ENCODE data around the gene PPARD. TPM values are rescaled to one million over a fixed set of nuclear protein-coding genes. Genes with fewer than 3 reads are reported as not detected.

PPARD gene
- total RNA-seq, 2 donors from 2014 or later: 10.9 to 11.5 TPM

DNA sequence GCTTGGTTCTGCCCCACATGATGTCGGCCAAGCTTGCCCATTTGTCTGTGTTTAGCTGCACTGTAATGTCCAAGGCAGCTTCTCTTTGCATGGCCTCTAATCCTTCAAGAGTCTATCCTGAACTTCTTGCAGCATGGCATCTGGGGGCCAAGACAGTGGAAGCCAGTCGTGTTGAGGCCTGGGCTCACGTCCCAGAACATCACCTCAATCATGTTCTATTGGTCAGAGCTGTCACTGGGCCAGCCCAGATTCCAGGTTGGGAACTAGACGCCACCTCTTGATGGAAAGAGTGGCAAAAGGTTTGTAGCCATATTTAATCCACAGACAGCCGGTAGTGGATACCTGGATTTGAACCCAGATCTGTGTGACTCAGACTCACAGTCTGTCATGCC, 25.3 kb downstream of the PPARD start:
- Histone ChIP-seq H3K9me3 (ENCODE audit: control insufficient read depth, low read length) (no peaks in the 10 kb centered on the region), H3K27ac (ENCODE audit: low read depth, low read length) (no peak overlapping the region), H3K4me3 (ENCODE audit: low read length) (no peak overlapping the region), H3K36me3 (ENCODE audit: control insufficient read depth, insufficient read depth, low read length) (no peaks in the 10 kb centered on the region), H3K4me1 (ENCODE audit: control insufficient read depth, insufficient read depth, low read length) (no peaks in the 10 kb centered on the region), H3K27me3 (ENCODE audit: control insufficient read depth, insufficient read depth, low read length, poor library complexity, severe bottlenecking) (no peaks in the 10 kb centered on the region), H3K9ac (ENCODE audit: extremely low read depth, low read length, poor library complexity, severe bottlenecking) (no peak overlapping the region)
- Mint-ChIP-seq H3K36me3 (ENCODE audit: low read depth) (no peaks in the 10 kb centered on the region), H3K4me1 (no peaks in the 10 kb centered on the region), H3K27ac (no peak overlapping the region), H3K4me3 (no peak overlapping the region), H3K9me3 (no peaks in the 10 kb centered on the region), H3K27me3 (ENCODE audit: insufficient read depth) (no peaks in the 10 kb centered on the region)
- TF ChIP-seq, protein P1, sequence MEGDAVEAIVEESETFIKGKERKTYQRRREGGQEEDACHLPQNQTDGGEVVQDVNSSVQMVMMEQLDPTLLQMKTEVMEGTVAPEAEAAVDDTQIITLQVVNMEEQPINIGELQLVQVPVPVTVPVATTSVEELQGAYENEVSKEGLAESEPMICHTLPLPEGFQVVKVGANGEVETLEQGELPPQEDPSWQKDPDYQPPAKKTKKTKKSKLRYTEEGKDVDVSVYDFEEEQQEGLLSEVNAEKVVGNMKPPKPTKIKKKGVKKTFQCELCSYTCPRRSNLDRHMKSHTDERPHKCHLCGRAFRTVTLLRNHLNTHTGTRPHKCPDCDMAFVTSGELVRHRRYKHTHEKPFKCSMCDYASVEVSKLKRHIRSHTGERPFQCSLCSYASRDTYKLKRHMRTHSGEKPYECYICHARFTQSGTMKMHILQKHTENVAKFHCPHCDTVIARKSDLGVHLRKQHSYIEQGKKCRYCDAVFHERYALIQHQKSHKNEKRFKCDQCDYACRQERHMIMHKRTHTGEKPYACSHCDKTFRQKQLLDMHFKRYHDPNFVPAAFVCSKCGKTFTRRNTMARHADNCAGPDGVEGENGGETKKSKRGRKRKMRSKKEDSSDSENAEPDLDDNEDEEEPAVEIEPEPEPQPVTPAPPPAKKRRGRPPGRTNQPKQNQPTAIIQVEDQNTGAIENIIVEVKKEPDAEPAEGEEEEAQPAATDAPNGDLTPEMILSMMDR (conservative IDR thresholded peaks at IDR 0.05): no peak
- 89 to 95% methylated on average over 4 to 5 of the region's 5 CpGs for WGBS, 2 experiments (ENCODE audit: insufficient coverage in 1 of 2, insufficient read length in 1 of 2)
- no peak for DNase-seq

DNA sequence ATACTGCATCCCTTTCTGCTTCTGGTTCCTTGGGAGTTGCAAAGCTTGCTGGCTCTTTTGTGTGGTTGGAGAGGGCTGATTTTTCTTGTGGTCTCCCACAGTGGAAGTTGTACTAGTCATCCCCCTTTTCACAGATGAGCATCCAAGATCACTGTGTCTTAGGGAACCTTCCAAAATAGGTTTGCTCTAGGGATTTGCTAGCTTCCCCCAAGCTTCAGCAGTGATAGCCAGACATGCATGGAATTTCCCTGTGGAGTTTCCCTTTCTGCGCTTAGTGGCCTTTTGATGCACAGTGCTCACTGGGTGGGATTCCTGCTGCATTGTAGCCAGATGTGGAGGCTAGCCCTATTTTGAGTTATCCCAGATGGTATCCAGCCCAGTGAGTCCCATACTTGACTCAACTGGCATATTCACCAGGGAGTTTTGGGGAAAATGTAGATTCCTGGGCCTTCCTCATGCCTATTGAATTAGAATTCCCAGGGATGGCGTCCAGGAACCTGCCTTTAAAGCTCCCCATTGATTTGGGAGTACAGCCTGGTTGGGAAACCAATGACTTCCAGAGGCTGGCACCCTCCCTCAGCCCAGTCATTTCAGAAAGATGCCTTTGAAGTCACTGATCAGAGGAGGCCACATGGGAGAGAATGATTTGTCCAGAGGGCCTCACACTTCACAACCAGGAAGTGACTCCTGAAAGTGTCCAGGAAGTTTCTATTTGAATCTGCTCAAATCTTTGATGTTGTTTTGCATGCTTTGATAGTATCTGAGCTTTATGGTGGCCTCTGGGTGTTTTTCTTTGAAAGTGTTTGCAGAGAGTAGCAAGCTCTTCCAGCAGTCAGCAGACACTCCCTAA, 25.9 kb downstream of the PPARD start:
- TF ChIP-seq, protein P1 (conservative IDR thresholded peaks at IDR 0.05): no peak
- no peak overlapping the region for H3K27ac Mint-ChIP-seq

DNA sequence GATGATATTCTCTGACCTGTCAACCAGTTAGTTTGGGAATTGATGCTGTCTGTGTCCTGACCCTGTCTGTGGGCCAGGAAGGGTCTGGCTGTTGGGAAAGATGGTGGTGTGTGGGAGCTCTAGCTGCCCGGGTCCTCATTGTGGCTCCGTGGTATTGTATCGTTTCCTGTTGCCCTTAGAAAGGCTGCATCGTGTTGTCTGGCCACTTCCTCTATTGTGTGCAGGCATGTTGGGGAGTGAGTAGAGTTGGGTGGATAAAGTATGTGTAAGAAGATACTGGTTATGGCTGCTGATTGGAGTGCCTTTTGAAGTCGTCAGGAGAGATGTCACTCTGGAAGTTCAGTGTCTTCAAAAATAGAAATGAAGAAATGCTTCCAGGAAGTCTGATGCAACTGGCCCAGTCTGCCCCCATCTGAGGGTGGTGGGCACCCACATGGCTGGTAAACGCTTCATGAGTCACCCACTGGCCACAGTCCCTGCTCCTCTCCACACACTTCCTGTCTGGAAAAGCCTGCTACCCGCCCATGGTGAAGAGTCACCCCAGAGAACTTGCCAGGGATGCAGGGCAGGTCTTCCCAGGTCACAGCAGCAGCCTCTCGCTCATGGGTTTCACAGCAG, 27.9 kb downstream of the PPARD start:
- no peaks in the 10 kb centered on the region for H3K27me3 Mint-ChIP-seq (ENCODE audit: insufficient read depth)
- H3K4me3 Mint-ChIP-seq: no peak overlapping the region
- TF ChIP-seq, protein P1 (conservative IDR thresholded peaks at IDR 0.05): no peak
- Histone ChIP-seq H3K9me3 (ENCODE audit: control insufficient read depth, low read length) (no peaks in the 10 kb centered on the region), H3K36me3 (ENCODE audit: control insufficient read depth, insufficient read depth, low read length) (no peaks in the 10 kb centered on the region), H3K27ac (ENCODE audit: low read depth, low read length) (no peak overlapping the region), H3K4me1 (ENCODE audit: control insufficient read depth, insufficient read depth, low read length) (no peaks in the 10 kb centered on the region), H3K4me3 (ENCODE audit: low read length) (no peak overlapping the region), H3K9ac (ENCODE audit: extremely low read depth, low read length, poor library complexity, severe bottlenecking) (no peak overlapping the region), H3K27me3 (ENCODE audit: control insufficient read depth, insufficient read depth, low read length, poor library complexity, severe bottlenecking) (no peaks in the 10 kb centered on the region)
- 88 to 100% methylated on average over 1 to 8 of the region's 8 CpGs for WGBS, 2 experiments (ENCODE audit: insufficient coverage in 1 of 2, insufficient read length in 1 of 2)
- H3K4me1 Mint-ChIP-seq: no peaks in the 10 kb centered on the region
- H3K27ac Mint-ChIP-seq: no peak overlapping the region
- H3K36me3 Mint-ChIP-seq (ENCODE audit: low read depth): no peaks in the 10 kb centered on the region
- no peak for DNase-seq
- H3K9me3 Mint-ChIP-seq: no peaks in the 10 kb centered on the region

More for the DNA sequence above, 25.9 kb downstream of the PPARD start:
- Mint-ChIP-seq H3K27me3 (ENCODE audit: insufficient read depth) (no peaks in the 10 kb centered on the region), H3K4me3 (no peak overlapping the region), H3K36me3 (ENCODE audit: low read depth) (no peaks in the 10 kb centered on the region), H3K9me3 (no peaks in the 10 kb centered on the region), H3K4me1 (no peaks in the 10 kb centered on the region)
- Histone ChIP-seq H3K4me3 (ENCODE audit: low read length) (no peak overlapping the region), H3K9ac (ENCODE audit: extremely low read depth, low read length, poor library complexity, severe bottlenecking) (no peak overlapping the region), H3K27me3 (ENCODE audit: control insufficient read depth, insufficient read depth, low read length, poor library complexity, severe bottlenecking) (no peaks in the 10 kb centered on the region), H3K36me3 (ENCODE audit: control insufficient read depth, insufficient read depth, low read length) (no peaks in the 10 kb centered on the region), H3K4me1 (ENCODE audit: control insufficient read depth, insufficient read depth, low read length) (no peaks in the 10 kb centered on the region), H3K9me3 (ENCODE audit: control insufficient read depth, low read length) (no peaks in the 10 kb centered on the region), H3K27ac (ENCODE audit: low read depth, low read length) (no peak overlapping the region)
- WGBS, 2 experiments (ENCODE audit: insufficient coverage in 1 of 2, insufficient read length in 1 of 2): 74 to 89% methylated on average over 2 of the region's 2 CpGs
- no peak for DNase-seq
